HG02588 (cell line): ENCODE measurements around the gene ACTN4.

ENCODE experiments used
- ATAC-seq: cut with Tn5 transposase; IDR thresholded peaks from one replicate; pipeline ENCODE4 v1.9.1; 2021; ENCODE audit warnings: mild to moderate bottlenecking, moderate library complexity; ENCODE audit not compliant: unreplicated experiment

Gene ACTN4

GRCh38 chr19:38722947-38723605, 75.6 kb downstream of the ACTN4 start:
- no peak for ATAC-seq

- ATAC-seq: no peak
These were observed 76.1 kb downstream of the ACTN4 start for GRCh38 chr19:38723606-38723965.

- no peak for ATAC-seq
These were observed 76.8 kb downstream of the ACTN4 start for GRCh38 chr19:38723990-38724854.

- ATAC-seq: no peak
These were observed 78.2 kb downstream of the ACTN4 start for GRCh38 chr19:38725469-38726283.

- ATAC-seq: no peak
These were observed 78.8 kb downstream of the ACTN4 start for GRCh38 chr19:38726284-38726673.

GRCh38 chr19:38726761-38727301, 79.4 kb downstream of the ACTN4 start:
- ATAC-seq: no peak

GRCh38 chr19:38727306-38727867, 79.9 kb downstream of the ACTN4 start:
- ATAC-seq: no peak

GRCh38 chr19:38727868-38728660, 80.6 kb downstream of the ACTN4 start:
- no peak for ATAC-seq

GRCh38 chr19:38728752-38729541, 81.5 kb downstream of the ACTN4 start:
- ATAC-seq: no peak

GRCh38 chr19:38729653-38730469, 82.4 kb downstream of the ACTN4 start:
- no peak for ATAC-seq

GRCh38 chr19:38730470-38730730, 83.0 kb downstream of the ACTN4 start:
- no peak for ATAC-seq

- ATAC-seq: no peak
These were observed 83.5 kb downstream of the ACTN4 start for GRCh38 chr19:38730731-38731589.

- no peak for ATAC-seq
These were observed 84.3 kb downstream of the ACTN4 start for GRCh38 chr19:38731654-38732301.

- ATAC-seq: no peak
These were observed 85.7 kb downstream of the ACTN4 start for GRCh38 chr19:38733241-38733492.

GRCh38 chr19:38733493-38734175, 86.2 kb downstream of the ACTN4 start:
- no peak for ATAC-seq

- ATAC-seq: no peak
These were observed 86.7 kb downstream of the ACTN4 start for GRCh38 chr19:38734176-38734425.
